AG09309 (cell line): ENCODE measurements around the gene NUP85.
A peak's percentile ranks its signal among the peaks of the same experiment; 100 is the strongest.

ENCODE experiments used
- DNase-seq: peaks from one replicate; pipeline ENCODE4 v3.0.0-alpha.2; 2010; ENCODE audit warnings: low read depth
- H3K4me3 ChIP-seq: 2 replicates; pipeline ENCODE4 v1.5.1; 2011; ENCODE audit warnings: mild to moderate bottlenecking, low read depth, low read length, moderate library complexity; ENCODE audit not compliant: control insufficient read depth
- TF ChIP-seq, protein P1 (sequence below): IDR thresholded peaks from 2 replicates; pipeline ENCODE4 v1.5.1; 2011; ENCODE audit warnings: mild to moderate bottlenecking, low read depth, low read length, inconsistent platforms; ENCODE audit not compliant: insufficient read depth, control insufficient read depth; ENCODE audit errors: missing control alignments

Gene NUP85

DNA sequence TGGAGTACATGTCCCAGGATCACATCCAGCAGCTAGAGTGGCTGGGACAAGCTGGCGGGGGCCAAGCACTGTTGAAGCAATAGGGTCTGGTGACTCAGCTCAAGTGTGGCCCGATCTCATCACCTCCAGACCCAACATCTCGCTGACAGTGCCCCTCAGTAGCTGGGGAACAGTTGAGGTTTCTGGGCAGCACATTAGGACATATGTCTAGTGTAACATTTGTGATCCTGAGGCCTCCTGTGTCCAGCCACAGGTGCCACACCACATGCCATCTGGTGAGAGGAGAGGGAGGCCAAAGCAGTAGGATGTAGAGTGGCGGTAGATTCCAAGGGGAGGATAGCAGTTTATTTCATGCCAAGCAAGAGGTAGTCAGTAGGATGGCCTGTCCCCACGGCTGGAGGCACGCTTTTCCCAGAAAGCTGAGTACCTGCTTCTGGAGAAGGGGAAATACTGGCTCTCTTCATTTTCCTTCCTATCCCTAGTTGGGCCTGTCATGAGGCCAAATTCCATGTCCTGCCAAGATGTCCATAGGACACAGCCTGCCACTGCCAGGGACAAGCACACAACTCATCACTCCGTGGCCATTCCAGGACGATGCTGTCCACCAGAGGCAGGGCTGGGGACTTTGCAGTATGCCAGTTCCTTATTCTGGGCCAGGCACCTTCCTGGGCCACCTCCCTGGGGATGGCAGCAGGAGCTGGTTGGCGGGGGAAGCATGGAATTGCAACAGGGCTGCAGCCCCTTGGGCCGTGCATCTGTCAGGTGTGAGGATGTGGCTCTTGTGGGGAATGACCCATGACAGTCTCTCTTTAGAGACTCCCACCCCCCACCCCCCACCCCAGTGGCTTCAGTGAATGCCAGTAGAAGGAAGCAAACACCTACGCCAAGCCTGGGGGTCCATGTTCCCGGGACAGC lies 31.9 kb downstream of the NUP85 start:
- TF ChIP-seq, protein P1, sequence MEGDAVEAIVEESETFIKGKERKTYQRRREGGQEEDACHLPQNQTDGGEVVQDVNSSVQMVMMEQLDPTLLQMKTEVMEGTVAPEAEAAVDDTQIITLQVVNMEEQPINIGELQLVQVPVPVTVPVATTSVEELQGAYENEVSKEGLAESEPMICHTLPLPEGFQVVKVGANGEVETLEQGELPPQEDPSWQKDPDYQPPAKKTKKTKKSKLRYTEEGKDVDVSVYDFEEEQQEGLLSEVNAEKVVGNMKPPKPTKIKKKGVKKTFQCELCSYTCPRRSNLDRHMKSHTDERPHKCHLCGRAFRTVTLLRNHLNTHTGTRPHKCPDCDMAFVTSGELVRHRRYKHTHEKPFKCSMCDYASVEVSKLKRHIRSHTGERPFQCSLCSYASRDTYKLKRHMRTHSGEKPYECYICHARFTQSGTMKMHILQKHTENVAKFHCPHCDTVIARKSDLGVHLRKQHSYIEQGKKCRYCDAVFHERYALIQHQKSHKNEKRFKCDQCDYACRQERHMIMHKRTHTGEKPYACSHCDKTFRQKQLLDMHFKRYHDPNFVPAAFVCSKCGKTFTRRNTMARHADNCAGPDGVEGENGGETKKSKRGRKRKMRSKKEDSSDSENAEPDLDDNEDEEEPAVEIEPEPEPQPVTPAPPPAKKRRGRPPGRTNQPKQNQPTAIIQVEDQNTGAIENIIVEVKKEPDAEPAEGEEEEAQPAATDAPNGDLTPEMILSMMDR, result no peak
- no peak for DNase-seq
- H3K4me3 ChIP-seq, result no peak overlapping the region

- H3K4me3 ChIP-seq, result no peak overlapping the region
- TF ChIP-seq, protein P1, result no peak
- DNase-seq, result no peak
These were observed 32.6 kb downstream of the NUP85 start for GRCh38 chr17:75238020-75238580.

GRCh38 chr17:75238684-75239191 lies 33.3 kb downstream of the NUP85 start:
- no peak for DNase-seq
- TF ChIP-seq, protein P1, result peak; percentile 88
- no peak overlapping the region for H3K4me3 ChIP-seq

DNA sequence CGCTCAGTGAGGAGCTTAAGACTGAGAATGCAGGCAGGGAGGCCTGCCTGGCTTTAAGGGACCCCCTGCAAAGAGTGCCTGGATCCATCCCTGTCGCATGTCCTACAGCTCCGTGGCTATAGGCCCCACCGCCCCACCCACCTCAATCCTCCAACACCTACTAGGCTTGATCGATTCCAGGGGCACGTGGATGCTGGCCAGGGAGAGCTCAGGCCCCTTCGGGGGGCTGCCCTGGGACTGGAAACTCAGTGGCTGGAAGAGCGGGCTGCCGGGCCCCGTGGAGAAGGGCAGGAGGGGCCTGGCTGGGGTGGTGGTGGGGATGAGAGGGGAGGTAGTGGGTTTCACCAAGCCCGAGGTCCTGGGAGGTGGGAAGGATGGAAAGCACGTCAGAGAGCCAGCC lies 33.7 kb downstream of the NUP85 start:
- DNase-seq, result no peak
- H3K4me3 ChIP-seq, result no peak overlapping the region
- TF ChIP-seq, protein P1, result no peak

- H3K4me3 ChIP-seq, result no peak overlapping the region
- TF ChIP-seq, protein P1, result no peak
- no peak for DNase-seq
These were observed 34.4 kb downstream of the NUP85 start for GRCh38 chr17:75239778-75240393.

GRCh38 chr17:75240394-75241142 lies 35.1 kb downstream of the NUP85 start:
- TF ChIP-seq, protein P1, result peak; percentile 77
- DNase-seq, result no peak
- H3K4me3 ChIP-seq, result no peak overlapping the region
